HepG2 (cell line): ENCODE measurements around the gene HIPK4. TPM values are rescaled to one million over a fixed set of nuclear protein-coding genes. Genes with fewer than 3 reads are reported as not detected.
A peak's percentile ranks its signal among the peaks of the same experiment; 100 is the strongest.

Source experiments
- ERF ChIP-seq: IDR thresholded peaks from 2 replicates; pipeline ENCODE4 v1.6.1; 2018; ENCODE audit warnings: missing biosample characterization, missing genetic modification reagents
- HDAC6 ChIP-seq: fragments of 200-600 bp; sonication (generic); IDR thresholded peaks from 2 replicates; pipeline ENCODE4 v1.7.0; 2017; ENCODE audit warnings: mild to moderate bottlenecking, antibody characterized with exemption, low read length, low read depth
- HIVEP1 ChIP-seq: sonication (generic); formaldehyde crosslinking; IDR thresholded peaks from 2 replicates; pipeline ENCODE4 v1.4.0; 2020; ENCODE audit warnings: mild to moderate bottlenecking, missing genetic modification reagents
- MYC ChIP-seq: sonication (generic); formaldehyde crosslinking; IDR thresholded peaks from 2 replicates; pipeline ENCODE4 v1.9.0; 2021; ENCODE audit warnings: missing genetic modification reagents, borderline replicate concordance
- NFIB ChIP-seq: sonication (generic); formaldehyde crosslinking; IDR thresholded peaks from 2 replicates; pipeline ENCODE4 v1.9.0; 2021; ENCODE audit warnings: missing genetic modification reagents, mild to moderate bottlenecking, borderline replicate concordance
- NR1H2 ChIP-seq: sonication (generic); formaldehyde crosslinking; IDR thresholded peaks from 2 replicates; pipeline ENCODE4 v1.8.1; 2022; ENCODE audit warnings: low read depth, missing genetic modification reagents, borderline replicate concordance
- POLR2G ChIP-seq: fragments of 200-400 bp; formaldehyde crosslinking; IDR thresholded peaks from 2 replicates; pipeline ENCODE4 v1.6.1; 2018; ENCODE audit warnings: mild to moderate bottlenecking, low read depth, low read length, moderate library complexity
- SP5 ChIP-seq: IDR thresholded peaks from 2 replicates; pipeline ENCODE4 v1.6.1; 2016; ENCODE audit warnings: low read depth, borderline replicate concordance
- TOE1 ChIP-seq: sonication (generic); formaldehyde crosslinking; IDR thresholded peaks from 2 replicates; pipeline ENCODE4 v1.4.0; 2020; ENCODE audit warnings: mild to moderate bottlenecking, missing genetic modification reagents
- TRIM24 ChIP-seq: sonication (generic); formaldehyde crosslinking; IDR thresholded peaks from 2 replicates; pipeline ENCODE4 v1.8.0; 2022; ENCODE audit warnings: mild to moderate bottlenecking, missing genetic modification reagents
- WIZ ChIP-seq: sonication (generic); formaldehyde crosslinking; IDR thresholded peaks from 2 replicates; pipeline ENCODE4 v1.5.1; 2020; ENCODE audit warnings: mild to moderate bottlenecking, missing genetic modification reagents
- ZBTB7A ChIP-seq: sonication (generic); formaldehyde crosslinking; IDR thresholded peaks from 2 replicates; pipeline ENCODE4 v1.8.0; 2022; ENCODE audit warnings: mild to moderate bottlenecking, missing genetic modification reagents
- ZNF3 ChIP-seq: IDR thresholded peaks from 2 replicates; pipeline ENCODE4 v1.7.0; 2017; ENCODE audit warnings: inconsistent platforms
- ZNF747 ChIP-seq: sonication (generic); formaldehyde crosslinking; IDR thresholded peaks from 2 replicates; pipeline ENCODE4 v1.8.1; 2023; ENCODE audit warnings: missing genetic modification reagents, mild to moderate bottlenecking, borderline replicate concordance
- ZNF761 ChIP-seq: sonication (generic); formaldehyde crosslinking; conservative IDR thresholded peaks from 2 replicates; pipeline ENCODE4 v1.4.0; 2020; ENCODE audit warnings: mild to moderate bottlenecking, missing genetic modification reagents
- ZNF878 ChIP-seq: sonication (generic); formaldehyde crosslinking; IDR thresholded peaks from 2 replicates; pipeline ENCODE4 v1.8.1; 2023; ENCODE audit warnings: mild to moderate bottlenecking, missing genetic modification reagents, moderate library complexity
- polyA plus RNA-seq, 8 experiments: library from polyadenylated mRNA; depleted of rRNA in 3 of 8; stranded (reverse) in 7 of 8; unstranded in 1 of 8; fragments of >200 nt; fragmentation: Illumina TruSeq in 4 of 8; extraction: Trizol in 4 of 8; gene quantifications; 2 replicates each; pipeline versions ENCODE4 v1.2.1 to v1.2.3, GENCODE V29; 2011 to 2016; ENCODE audit warnings: low read depth in 4 of 8, missing spikeins in 1 of 8, mixed read lengths in 1 of 8; ENCODE audit not compliant: insufficient read depth in 1 of 8
- total RNA-seq, 5 experiments: library from RNA; depleted of rRNA; stranded (reverse); fragments of >200 nt; fragmentation: Illumina TruSeq; extraction: Trizol; gene quantifications; 2 replicates each; pipeline ENCODE4 v1.2.3, GENCODE V29; 2016; ENCODE audit warnings: low read depth in 1 of 5
- TF ChIP-seq, protein P1 (sequence below): sonication (generic); formaldehyde crosslinking; IDR thresholded peaks from 2 replicates; pipeline ENCODE4 v1.4.0; 2020; ENCODE audit warnings: missing genetic modification reagents, borderline replicate concordance
- TF ChIP-seq, protein P2 (sequence below): sonication (generic); formaldehyde crosslinking; IDR thresholded peaks from 2 replicates; pipeline ENCODE4 v1.9.0; 2022; ENCODE audit warnings: missing genetic modification reagents, mild to moderate bottlenecking, borderline replicate concordance
- TF ChIP-seq, protein P3 (sequence below): sonication (generic); formaldehyde crosslinking; IDR thresholded peaks from 2 replicates; pipeline ENCODE4 v1.4.0; 2020; ENCODE audit warnings: missing genetic modification reagents, borderline replicate concordance
- TF ChIP-seq, protein P4 (sequence below): fragments of 450-650 bp; IDR thresholded peaks from 2 replicates; pipeline ENCODE4 v1.6.1; 2017

HIPK4 gene
- total and polyA plus RNA-seq, 2 of the 13 experiments (the other 11 are each of a cell fraction or from before 2014, with no cell fraction given), result 0.03 TPM; not detected in 1

DNA sequence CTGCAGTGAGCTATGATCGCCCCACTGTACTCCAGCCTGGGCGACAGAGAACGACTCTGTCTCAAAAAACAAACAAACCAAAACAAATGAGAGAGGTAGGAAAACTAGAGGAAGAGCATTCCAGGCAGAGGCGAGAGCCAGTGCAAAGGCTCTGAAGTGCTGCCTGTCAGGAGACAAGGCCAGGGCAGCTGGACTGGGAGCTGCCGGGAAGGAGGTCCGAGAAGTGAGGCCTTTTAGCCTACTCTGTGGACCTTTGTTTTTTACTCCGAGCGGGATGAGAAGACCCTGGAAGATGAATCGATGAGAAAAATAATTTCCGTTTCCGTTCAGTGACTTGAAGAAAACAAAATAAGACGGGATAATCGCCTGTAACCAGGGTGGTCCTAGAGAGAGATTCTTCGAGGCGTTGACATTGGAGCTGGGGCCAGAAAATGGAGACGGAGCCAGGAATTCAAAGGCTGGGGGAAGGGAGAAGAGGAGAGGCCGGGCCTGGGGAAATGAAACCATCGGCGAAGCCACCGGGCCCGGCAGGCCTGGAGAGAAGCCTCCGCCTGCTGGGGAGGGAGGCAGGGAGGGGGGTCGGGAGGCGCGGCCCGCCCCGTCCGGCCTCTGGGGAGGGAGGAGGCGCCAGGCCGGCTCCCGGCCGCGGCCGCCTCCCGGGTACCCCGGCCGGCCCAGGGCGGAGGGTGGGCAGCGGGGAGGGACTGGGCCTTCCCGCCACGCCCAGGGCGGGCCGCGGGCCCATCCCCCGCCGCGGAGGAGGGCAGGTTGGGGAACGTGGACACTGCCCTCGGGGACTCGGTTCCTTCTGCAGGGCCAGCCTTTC, 43.6 kb upstream of the HIPK4 start (continued):
- TF ChIP-seq, protein P1, sequence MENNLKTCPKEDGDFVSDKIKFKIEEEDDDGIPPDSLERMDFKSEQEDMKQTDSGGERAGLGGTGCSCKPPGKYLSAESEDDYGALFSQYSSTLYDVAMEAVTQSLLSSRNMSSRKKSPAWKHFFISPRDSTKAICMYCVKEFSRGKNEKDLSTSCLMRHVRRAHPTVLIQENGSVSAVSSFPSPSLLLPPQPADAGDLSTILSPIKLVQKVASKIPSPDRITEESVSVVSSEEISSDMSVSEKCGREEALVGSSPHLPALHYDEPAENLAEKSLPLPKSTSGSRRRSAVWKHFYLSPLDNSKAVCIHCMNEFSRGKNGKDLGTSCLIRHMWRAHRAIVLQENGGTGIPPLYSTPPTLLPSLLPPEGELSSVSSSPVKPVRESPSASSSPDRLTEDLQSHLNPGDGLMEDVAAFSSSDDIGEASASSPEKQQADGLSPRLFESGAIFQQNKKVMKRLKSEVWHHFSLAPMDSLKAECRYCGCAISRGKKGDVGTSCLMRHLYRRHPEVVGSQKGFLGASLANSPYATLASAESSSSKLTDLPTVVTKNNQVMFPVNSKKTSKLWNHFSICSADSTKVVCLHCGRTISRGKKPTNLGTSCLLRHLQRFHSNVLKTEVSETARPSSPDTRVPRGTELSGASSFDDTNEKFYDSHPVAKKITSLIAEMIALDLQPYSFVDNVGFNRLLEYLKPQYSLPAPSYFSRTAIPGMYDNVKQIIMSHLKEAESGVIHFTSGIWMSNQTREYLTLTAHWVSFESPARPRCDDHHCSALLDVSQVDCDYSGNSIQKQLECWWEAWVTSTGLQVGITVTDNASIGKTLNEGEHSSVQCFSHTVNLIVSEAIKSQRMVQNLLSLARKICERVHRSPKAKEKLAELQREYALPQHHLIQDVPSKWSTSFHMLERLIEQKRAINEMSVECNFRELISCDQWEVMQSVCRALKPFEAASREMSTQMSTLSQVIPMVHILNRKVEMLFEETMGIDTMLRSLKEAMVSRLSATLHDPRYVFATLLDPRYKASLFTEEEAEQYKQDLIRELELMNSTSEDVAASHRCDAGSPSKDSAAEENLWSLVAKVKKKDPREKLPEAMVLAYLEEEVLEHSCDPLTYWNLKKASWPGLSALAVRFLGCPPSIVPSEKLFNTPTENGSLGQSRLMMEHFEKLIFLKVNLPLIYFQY (CRISPR knock-in tag), result peak; percentile 81; the same call in 1 of the 2 replicates
- no peak for TF ChIP-seq NR1H2 (CRISPR knock-in tag)
- TF ChIP-seq WIZ (CRISPR knock-in tag), result no peak
- peak; percentile 72 for TF ChIP-seq SP5 (CRISPR knock-in tag)
- peak; percentile 54; the same call in 1 of the 2 replicates for TF ChIP-seq ZNF747 (CRISPR knock-in tag)
- TF ChIP-seq ZBTB7A (CRISPR knock-in tag), result no peak
- peak; percentile 76 for TF ChIP-seq POLR2G
- no peak for TF ChIP-seq ZNF761
- TF ChIP-seq, protein P2, sequence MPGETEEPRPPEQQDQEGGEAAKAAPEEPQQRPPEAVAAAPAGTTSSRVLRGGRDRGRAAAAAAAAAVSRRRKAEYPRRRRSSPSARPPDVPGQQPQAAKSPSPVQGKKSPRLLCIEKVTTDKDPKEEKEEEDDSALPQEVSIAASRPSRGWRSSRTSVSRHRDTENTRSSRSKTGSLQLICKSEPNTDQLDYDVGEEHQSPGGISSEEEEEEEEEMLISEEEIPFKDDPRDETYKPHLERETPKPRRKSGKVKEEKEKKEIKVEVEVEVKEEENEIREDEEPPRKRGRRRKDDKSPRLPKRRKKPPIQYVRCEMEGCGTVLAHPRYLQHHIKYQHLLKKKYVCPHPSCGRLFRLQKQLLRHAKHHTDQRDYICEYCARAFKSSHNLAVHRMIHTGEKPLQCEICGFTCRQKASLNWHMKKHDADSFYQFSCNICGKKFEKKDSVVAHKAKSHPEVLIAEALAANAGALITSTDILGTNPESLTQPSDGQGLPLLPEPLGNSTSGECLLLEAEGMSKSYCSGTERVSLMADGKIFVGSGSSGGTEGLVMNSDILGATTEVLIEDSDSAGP (CRISPR knock-in tag), result no peak
- TF ChIP-seq, protein P3, sequence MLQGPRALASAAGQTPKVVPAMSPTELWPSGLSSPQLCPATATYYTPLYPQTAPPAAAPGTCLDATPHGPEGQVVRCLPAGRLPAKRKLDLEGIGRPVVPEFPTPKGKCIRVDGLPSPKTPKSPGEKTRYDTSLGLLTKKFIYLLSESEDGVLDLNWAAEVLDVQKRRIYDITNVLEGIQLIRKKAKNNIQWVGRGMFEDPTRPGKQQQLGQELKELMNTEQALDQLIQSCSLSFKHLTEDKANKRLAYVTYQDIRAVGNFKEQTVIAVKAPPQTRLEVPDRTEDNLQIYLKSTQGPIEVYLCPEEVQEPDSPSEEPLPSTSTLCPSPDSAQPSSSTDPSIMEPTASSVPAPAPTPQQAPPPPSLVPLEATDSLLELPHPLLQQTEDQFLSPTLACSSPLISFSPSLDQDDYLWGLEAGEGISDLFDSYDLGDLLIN (CRISPR knock-in tag), result no peak
- TF ChIP-seq NFIB (CRISPR knock-in tag), result no peak
- no peak for TF ChIP-seq TOE1 (CRISPR knock-in tag)
- no peak for TF ChIP-seq HIVEP1 (CRISPR knock-in tag)
- no peak for TF ChIP-seq TRIM24 (CRISPR knock-in tag)
- peak; percentile 26; the same call in 1 of the 2 replicates for TF ChIP-seq ERF
- TF ChIP-seq HDAC6, result no peak
- 0 out of 2 replicates have a peak, but pooled peaks have one; percentile 9 for TF ChIP-seq ZNF878
- TF ChIP-seq MYC (CRISPR knock-in tag), result peak; percentile 51; the same call in 1 of the 2 replicates
- 0 out of 2 replicates have a peak, but pooled peaks have one; percentile 0 for TF ChIP-seq ZNF3 (CRISPR knock-in tag)
- TF ChIP-seq, protein P4, sequence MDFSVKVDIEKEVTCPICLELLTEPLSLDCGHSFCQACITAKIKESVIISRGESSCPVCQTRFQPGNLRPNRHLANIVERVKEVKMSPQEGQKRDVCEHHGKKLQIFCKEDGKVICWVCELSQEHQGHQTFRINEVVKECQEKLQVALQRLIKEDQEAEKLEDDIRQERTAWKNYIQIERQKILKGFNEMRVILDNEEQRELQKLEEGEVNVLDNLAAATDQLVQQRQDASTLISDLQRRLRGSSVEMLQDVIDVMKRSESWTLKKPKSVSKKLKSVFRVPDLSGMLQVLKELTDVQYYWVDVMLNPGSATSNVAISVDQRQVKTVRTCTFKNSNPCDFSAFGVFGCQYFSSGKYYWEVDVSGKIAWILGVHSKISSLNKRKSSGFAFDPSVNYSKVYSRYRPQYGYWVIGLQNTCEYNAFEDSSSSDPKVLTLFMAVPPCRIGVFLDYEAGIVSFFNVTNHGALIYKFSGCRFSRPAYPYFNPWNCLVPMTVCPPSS, result no peak
